Osteocyte (in vitro differentiated cells): ENCODE data around the gene SLC27A5. TPM values are rescaled to one million over a fixed set of nuclear protein-coding genes. Genes with fewer than 3 reads are reported as not detected.
"Not testable (repeated sequence)": the region's sequence is repeated elsewhere in the genome, so short reads cannot be mapped to it uniquely, and the experiment has no call there.

ENCODE experiments used
- DNase-seq: peaks from one replicate; pipeline ENCODE4 v3.0.0; 2021; ENCODE audit warnings: mixed read lengths; ENCODE audit not compliant: unreplicated experiment; ENCODE audit errors: extremely low spot score
- H3K27ac Mint-ChIP-seq: one replicate; pipeline ENCODE4 v1.8.0; 2021; ENCODE audit warnings: mild to moderate bottlenecking, mixed read lengths; ENCODE audit not compliant: unreplicated experiment
- H3K27me3 Mint-ChIP-seq: one replicate; pipeline ENCODE4 v1.8.0; 2021; ENCODE audit warnings: mixed read lengths; ENCODE audit not compliant: unreplicated experiment
- H3K36me3 Mint-ChIP-seq: one replicate; pipeline ENCODE4 v1.8.0; 2021; ENCODE audit warnings: mixed read lengths; ENCODE audit not compliant: unreplicated experiment
- H3K4me1 Mint-ChIP-seq: one replicate; pipeline ENCODE4 v1.8.0; 2021; ENCODE audit warnings: mixed read lengths; ENCODE audit not compliant: unreplicated experiment
- H3K4me3 Mint-ChIP-seq: one replicate; pipeline ENCODE4 v1.8.0; 2021; ENCODE audit warnings: mild to moderate bottlenecking, moderate library complexity, mixed read lengths; ENCODE audit not compliant: unreplicated experiment
- H3K9me3 Mint-ChIP-seq: one replicate; pipeline ENCODE4 v1.8.0; 2021; ENCODE audit warnings: mixed read lengths; ENCODE audit not compliant: unreplicated experiment
- CTCF ChIP-seq: fragments of 200-600 bp; sonication (generic); IDR thresholded peaks from 2 replicates; pipeline ENCODE4 v1.5.0; 2021; ENCODE audit warnings: antibody characterized with exemption, mild to moderate bottlenecking, moderate library complexity
- total RNA-seq: library from RNA; stranded (reverse); gene quantifications from 2 replicates; pipeline ENCODE4 v1.2.1, GENCODE V29; 2021

The SLC27A5 gene
- total RNA-seq, 1 donor from 2014 or later: 7.5 TPM

- peaks cover 22% of the 10 kb centered on the region for H3K4me1 Mint-ChIP-seq
- H3K27ac Mint-ChIP-seq: no peak overlapping the region
Measured at GRCh38 chr19:58514564-58515022, 2.8 kb upstream of the SLC27A5 start.

GRCh38 chr19:58513694-58514563, 2.1 kb upstream of the SLC27A5 start:
- TF ChIP-seq CTCF: peak; percentile 53
- DNase-seq: no peak
- Mint-ChIP-seq H3K27me3 (no peaks in the 10 kb centered on the region), H3K4me3 (no peak overlapping the region), H3K27ac (no peak overlapping the region), H3K36me3 (peaks cover 10% of the 10 kb centered on the region), H3K9me3 (no peaks in the 10 kb centered on the region), H3K4me1 (peaks cover 19% of the 10 kb centered on the region)

More at GRCh38 chr19:58514564-58515022, 2.8 kb upstream of the SLC27A5 start:
- no peaks in the 10 kb centered on the region for H3K9me3 Mint-ChIP-seq
- DNase-seq: no peak
- no peak for TF ChIP-seq CTCF
- H3K27me3 Mint-ChIP-seq: no peaks in the 10 kb centered on the region
- peaks cover 10% of the 10 kb centered on the region for H3K36me3 Mint-ChIP-seq
- H3K4me3 Mint-ChIP-seq: no peak overlapping the region

- Mint-ChIP-seq H3K4me3 (no peak overlapping the region), H3K36me3 (peaks cover 10% of the 10 kb centered on the region), H3K4me1 (peaks cover 12% of the 10 kb centered on the region), H3K9me3 (no peaks in the 10 kb centered on the region), H3K27me3 (no peaks in the 10 kb centered on the region), H3K27ac (no peak overlapping the region)
- TF ChIP-seq CTCF: no peak
- DNase-seq: no peak
Measured at GRCh38 chr19:58513213-58513693, 1.5 kb upstream of the SLC27A5 start.

- Mint-ChIP-seq H3K9me3 (peaks cover 4% of the 10 kb centered on the region), H3K4me3 (no peak overlapping the region), H3K4me1 (peaks cover 2% of the 10 kb centered on the region), H3K27me3 (no peaks in the 10 kb centered on the region), H3K27ac (no peak overlapping the region), H3K36me3 (peaks cover under 1% of the 10 kb centered on the region)
- no peak for DNase-seq
- no peak for TF ChIP-seq CTCF
Measured at GRCh38 chr19:58510084-58510862, 1.5 kb downstream of the SLC27A5 start.

GRCh38 chr19:58509731-58510083, 2.1 kb downstream of the SLC27A5 start:
- Mint-ChIP-seq H3K4me1 (peaks cover 2% of the 10 kb centered on the region), H3K27ac (no peak overlapping the region), H3K9me3 (peaks cover 4% of the 10 kb centered on the region), H3K36me3 (no peaks in the 10 kb centered on the region), H3K27me3 (no peaks in the 10 kb centered on the region), H3K4me3 (no peak overlapping the region)
- no peak for DNase-seq
- no peak for TF ChIP-seq CTCF

- H3K4me1 Mint-ChIP-seq, H3K36me3 Mint-ChIP-seq, H3K4me3 Mint-ChIP-seq, H3K27ac Mint-ChIP-seq, H3K27me3 Mint-ChIP-seq, DNase-seq, H3K9me3 Mint-ChIP-seq: not testable (repeated sequence)
Measured at GRCh38 chr19:58507602-58508223, 4.1 kb downstream of the SLC27A5 start.
